HG02943 (cell line): ENCODE measurements around the gene TAS2R1.

Source experiments
- ATAC-seq: cut with Tn5 transposase; IDR thresholded peaks from one replicate; pipeline ENCODE4 v1.9.1; 2021; ENCODE audit warnings: mild to moderate bottlenecking, low read depth, moderate library complexity; ENCODE audit not compliant: unreplicated experiment

The TAS2R1 gene

GRCh38 chr5:9630251-9630650, at the start of gene TAS2R1:
TAS2R1 (minus strand) TSS chr5:9630351; CDS start chr5:9630032, 319 bp downstream.
- no peak for ATAC-seq

GRCh38 chr5:9670371-9670770, 40.2 kb upstream of the TAS2R1 start:
- ATAC-seq: no peak

- ATAC-seq: no peak
These were observed 37.8 kb upstream of the TAS2R1 start for GRCh38 chr5:9667906-9668305.

- ATAC-seq: no peak
These were observed 33.7 kb upstream of the TAS2R1 start for GRCh38 chr5:9663891-9664290.

- ATAC-seq: no peak
These were observed 31.3 kb upstream of the TAS2R1 start for GRCh38 chr5:9661316-9662015.

- no peak for ATAC-seq
These were observed 28.6 kb upstream of the TAS2R1 start for GRCh38 chr5:9658706-9659105.

- ATAC-seq: no peak
These were observed 27.7 kb upstream of the TAS2R1 start for GRCh38 chr5:9657819-9658218.

GRCh38 chr5:9655641-9656040, 25.5 kb upstream of the TAS2R1 start:
- ATAC-seq: no peak

GRCh38 chr5:9654886-9655285, 24.7 kb upstream of the TAS2R1 start:
- ATAC-seq: no peak

- peak; percentile 88 for ATAC-seq
These were observed 23.7 kb upstream of the TAS2R1 start for GRCh38 chr5:9653811-9654210.

GRCh38 chr5:9653061-9653460, 22.9 kb upstream of the TAS2R1 start:
- ATAC-seq: no peak

- no peak for ATAC-seq
These were observed 22.1 kb upstream of the TAS2R1 start for GRCh38 chr5:9652295-9652694.

GRCh38 chr5:9646843-9647242, 16.7 kb upstream of the TAS2R1 start:
- ATAC-seq: no peak

GRCh38 chr5:9644630-9645029, 14.5 kb upstream of the TAS2R1 start:
- no peak for ATAC-seq

- ATAC-seq: no peak
These were observed 12.5 kb upstream of the TAS2R1 start for GRCh38 chr5:9642621-9643020.

- no peak for ATAC-seq
These were observed 11.7 kb upstream of the TAS2R1 start for GRCh38 chr5:9641806-9642355.

GRCh38 chr5:9632495-9632894, 2.3 kb upstream of the TAS2R1 start:
- no peak for ATAC-seq

GRCh38 chr5:9627541-9627940, 2.6 kb downstream of the TAS2R1 start:
- no peak for ATAC-seq

- ATAC-seq: no peak
These were observed 3.2 kb downstream of the TAS2R1 start for GRCh38 chr5:9626955-9627354.

- no peak for ATAC-seq
These were observed 4.4 kb downstream of the TAS2R1 start for GRCh38 chr5:9625731-9626130.

- ATAC-seq: no peak
These were observed 4.9 kb downstream of the TAS2R1 start for GRCh38 chr5:9625286-9625685.

GRCh38 chr5:9624196-9624947, 5.8 kb downstream of the TAS2R1 start:
- ATAC-seq: no peak
